ENCODE data around the gene MCTP2. TPM values are rescaled to one million over a fixed set of nuclear protein-coding genes. Genes with fewer than 3 reads are reported as not detected.

MCTP2 gene
- total and polyA plus RNA-seq, 2 of the 8 experiments (the other 6 are each of a cell fraction or from before 2014, with no cell fraction given), result 3.4 to 4.5 TPM

GRCh38 chr15:94231723-94232468 lies 535 bp downstream of the MCTP2 start (continued):
- no peak for TF ChIP-seq ATF2 (IDR thresholded peaks at IDR 0.05; ENCODE audit: low read length)
